Measurements from ENCODE around the gene C2CD5.
A peak's percentile ranks its signal among the peaks of the same experiment; 100 is the strongest.
"Not testable (repeated sequence)": the region's sequence is repeated elsewhere in the genome, so short reads cannot be mapped to it uniquely, and the experiment has no call there.

Gene C2CD5

GRCh38 chr12:22477166-22477893 is 67.0 kb downstream of the C2CD5 start:
- DNase-seq: no peak

- DNase-seq: no peak
Observed at GRCh38 chr12:22476133-22476532, 68.2 kb downstream of the C2CD5 start.

DNA sequence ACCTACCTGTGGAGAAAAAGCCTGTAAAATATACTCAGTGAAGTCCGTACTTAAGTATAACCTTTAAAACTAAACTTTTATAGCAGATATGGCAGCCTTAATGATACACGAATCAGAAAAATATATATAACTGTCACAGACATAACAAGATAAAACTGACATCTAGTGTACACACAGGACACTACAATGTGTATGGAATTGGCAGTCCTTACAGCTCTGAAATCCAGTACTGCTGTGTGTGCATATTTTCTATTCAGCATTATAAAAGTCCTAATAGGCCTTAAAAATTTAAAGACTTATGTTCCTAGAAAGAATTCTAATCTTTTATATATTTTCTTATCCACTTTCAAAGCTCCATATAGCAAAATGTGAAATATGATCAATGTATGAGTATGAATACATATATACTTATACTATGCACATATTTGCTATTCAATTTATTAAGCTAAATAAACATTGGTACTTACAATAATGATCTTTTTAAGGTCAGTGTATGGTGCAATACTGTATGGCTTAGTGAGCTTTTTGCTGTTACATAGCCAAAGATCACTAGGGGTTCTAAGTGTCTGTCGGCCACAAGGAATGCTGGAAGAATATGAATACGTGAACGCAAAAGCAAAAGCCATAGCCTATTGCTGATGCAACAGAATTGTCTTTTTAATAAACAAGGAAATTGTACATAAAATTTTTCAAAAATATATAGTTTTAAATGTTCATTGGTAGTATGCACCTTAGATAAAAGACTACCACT is 69.2 kb downstream of the C2CD5 start:
- DNase-seq: no peak

- no peak for DNase-seq
Observed at GRCh38 chr12:22473212-22473611, 71.1 kb downstream of the C2CD5 start.

DNA sequence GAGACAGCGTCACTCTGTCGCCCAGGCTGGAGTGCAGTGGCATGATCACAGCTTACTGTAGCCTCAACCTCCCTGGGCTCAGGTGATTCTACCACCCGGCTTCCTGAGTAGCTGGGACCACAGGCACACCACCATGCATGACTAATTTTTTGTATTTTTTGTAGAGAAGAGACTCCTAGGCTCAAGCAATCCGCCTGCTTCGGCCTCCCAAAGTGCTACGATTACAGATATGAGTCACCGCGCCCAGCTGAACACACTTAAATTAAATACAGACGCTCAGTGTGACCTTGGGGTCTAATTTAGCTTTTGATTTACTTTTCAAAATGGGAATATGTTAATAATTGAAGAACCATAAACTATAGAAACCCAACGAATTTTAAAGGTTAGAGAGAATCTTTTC is 77.2 kb downstream of the C2CD5 start:
- no peak for DNase-seq

DNA sequence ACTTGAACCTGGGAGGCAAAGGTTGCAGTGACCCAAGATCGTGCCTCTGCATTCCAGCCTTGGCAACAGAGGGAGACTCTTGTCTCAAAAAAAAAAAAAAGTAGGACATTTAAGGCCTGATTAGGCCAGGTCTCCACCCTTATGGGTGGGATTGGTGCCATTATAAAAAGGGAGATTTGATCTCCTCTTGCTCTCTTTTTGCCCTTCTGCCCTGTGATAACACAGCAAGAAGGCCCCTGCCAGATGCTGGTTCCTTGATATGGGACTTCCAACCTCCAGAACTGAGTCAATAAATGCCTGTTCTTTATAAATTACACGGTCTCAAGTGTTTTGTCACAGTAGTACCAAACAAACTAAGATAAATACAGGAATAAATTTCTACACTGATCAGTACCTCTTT is 81.0 kb downstream of the C2CD5 start:
- DNase-seq: no peak

- no peak for DNase-seq
Observed at GRCh38 chr12:22461786-22462185, 82.6 kb downstream of the C2CD5 start.

- DNase-seq: peak; percentile 11
Observed at GRCh38 chr12:22459838-22460490, 84.4 kb downstream of the C2CD5 start.

- no peak for DNase-seq
Observed at GRCh38 chr12:22458298-22458937, 85.9 kb downstream of the C2CD5 start.

- DNase-seq: no peak
Observed at GRCh38 chr12:22457085-22457484, 87.3 kb downstream of the C2CD5 start.

DNA sequence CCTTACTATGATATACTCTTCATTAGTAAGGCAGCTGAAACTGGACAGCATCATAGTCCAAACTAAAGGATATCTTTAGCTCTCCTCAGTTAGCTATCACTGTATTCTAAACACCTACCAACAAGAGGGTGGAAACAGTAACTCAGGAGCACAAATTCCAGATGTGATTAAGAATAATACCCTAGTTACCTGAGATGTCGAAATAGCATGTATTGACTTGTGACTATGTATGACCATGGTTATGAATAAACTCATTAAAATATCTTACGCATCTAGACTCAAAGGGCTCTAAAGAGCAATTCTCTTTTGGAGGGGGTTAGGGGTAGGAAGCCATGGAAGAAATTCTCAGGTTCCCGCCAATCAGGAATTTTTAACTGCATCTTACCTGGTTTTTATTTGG is 90.8 kb downstream of the C2CD5 start:
- DNase-seq: no peak

DNA sequence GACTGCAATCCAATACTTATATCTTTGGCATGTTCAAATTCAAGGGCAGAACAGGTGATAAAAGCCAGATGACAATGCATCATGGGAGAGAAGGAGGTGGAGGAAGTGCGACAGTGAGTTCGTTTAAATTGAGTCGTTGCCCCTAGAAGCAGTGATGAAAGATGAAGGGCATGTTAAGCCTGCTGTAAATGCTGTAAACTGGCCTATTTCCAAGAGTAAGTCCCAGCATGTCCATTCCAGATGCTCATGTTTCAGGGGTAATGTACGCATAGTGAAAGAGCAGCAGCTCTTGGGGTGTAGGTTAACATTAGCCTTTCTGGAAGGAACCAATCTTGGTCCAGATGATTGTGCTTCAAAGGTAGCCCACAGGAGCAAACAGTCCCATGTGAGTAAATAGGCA is 97.1 kb downstream of the C2CD5 start:
- no peak for DNase-seq

GRCh38 chr12:22444317-22444665 is 100.1 kb downstream of the C2CD5 start:
- not testable (repeated sequence) for DNase-seq

DNA sequence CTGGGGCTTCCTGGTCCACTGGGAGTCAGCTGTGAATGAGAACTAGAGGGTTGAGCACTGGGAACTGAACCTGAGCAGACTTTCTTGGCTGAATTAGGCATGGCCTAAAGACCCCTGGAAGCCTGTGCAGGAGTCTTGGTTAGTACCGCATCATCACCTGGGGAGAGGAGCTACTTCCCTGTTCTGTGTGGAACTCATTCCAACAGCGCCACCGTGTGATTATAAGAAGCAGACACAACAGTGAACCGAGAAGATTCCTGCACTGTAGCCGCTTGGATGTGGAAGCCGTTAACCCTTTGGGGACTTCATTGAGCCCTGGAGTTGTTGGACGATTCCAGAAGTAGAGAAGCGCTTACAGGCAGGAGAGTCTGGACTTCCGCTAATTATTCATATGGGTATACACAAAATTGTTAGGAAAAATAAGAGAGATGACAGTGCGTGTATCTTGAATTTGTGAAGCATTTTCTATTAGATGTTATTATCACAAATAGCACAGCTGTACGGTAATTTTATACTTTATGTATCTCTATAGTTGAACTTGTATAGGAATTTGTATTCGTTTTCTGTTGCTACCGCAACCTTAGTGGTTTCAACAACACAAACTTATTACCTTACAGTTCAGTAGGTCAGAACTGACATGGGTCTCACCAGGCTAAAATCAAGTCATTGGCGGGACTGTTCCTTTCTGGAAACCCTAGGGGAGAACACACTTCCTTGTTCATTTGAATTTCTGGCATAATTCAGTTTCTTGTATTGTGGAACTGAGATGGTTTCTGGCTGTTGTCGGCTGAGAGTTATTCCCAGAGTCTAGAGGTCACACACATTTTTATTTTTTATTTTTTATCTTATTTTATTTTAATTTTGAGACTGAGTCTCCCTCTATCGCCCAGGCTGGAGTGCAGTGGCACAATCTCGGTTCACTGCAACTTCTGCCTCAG is 100.7 kb downstream of the C2CD5 start:
- DNase-seq: peak; percentile 58

DNA sequence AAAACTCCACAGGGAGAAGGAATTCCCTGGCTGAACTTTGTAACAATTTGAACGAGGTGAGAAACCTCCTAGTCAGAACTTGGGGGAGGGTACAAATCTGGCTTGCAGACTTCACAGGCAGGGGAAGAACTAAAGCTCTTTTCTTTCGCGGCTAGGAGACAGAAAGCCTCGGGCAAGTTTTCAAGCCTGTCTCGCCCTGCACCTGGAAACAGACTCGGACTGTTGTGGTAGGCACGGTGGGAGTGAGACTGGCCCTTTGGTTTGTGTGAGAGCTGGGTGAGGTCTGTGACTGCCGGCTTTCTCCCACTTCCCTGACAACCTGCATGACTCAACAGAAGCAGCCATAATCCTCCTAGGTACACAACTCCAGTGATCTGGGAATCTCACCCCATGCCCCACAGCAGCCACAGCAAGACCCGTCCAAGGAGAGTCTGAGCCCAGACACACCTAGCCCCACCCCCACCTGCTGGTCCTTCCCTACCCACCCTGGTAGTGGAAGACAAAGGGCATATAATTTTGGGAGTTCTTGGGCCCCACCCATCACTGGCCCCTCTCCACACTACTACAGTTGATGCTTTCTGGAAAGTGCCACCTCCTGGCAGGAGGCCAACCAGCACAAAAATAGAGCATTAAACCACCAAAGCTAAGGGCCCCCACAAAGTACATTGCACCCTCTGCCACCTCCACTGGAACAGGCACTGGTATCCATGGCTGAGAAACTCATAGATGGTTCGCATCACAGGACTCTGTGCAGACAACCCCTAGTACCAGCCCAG is 107.1 kb downstream of the C2CD5 start:
- DNase-seq: no peak

DNA sequence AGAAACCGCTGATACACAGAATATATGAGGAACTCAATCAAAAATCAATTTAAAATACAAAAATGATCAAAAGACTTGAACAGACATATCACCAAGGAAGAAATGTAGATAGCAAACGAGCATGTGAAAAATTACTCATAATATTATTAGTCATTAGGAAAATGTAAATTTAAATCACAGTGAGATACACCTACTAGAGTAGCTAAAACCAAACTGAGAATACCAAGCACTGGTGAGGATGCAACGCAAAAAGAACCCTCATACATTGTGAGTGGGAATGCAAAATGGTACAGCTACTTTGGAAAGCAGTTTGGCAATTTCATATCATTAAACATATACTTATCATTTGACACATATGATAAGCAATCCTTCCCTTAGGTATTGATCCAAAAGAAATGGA is 108.8 kb downstream of the C2CD5 start:
- no peak for DNase-seq

DNA sequence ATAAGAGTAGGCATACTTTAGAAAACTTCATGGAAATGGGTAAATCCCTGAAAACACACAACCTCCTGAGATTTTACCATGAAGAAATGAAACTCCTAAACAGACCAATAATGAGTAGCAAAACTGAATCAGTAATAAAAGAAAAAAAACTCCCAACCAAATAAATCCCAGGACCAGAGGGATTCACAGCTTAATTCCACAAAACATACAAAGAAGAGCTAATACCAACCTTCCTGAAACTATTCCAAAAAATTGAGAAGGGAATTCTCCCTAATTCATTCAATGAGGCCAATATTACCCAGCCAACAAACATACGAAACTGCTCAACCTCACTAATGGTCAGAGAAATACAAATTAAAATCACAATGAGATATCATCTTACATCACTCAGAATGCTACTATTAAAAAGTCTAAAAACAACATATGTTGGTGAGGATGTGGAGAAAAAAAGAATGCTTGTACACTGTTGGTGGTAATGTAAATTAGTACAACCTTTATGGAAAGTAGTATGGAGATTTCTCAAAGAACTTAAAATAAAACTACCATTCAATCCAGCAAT is 112.6 kb downstream of the C2CD5 start:
- no peak for DNase-seq

DNA sequence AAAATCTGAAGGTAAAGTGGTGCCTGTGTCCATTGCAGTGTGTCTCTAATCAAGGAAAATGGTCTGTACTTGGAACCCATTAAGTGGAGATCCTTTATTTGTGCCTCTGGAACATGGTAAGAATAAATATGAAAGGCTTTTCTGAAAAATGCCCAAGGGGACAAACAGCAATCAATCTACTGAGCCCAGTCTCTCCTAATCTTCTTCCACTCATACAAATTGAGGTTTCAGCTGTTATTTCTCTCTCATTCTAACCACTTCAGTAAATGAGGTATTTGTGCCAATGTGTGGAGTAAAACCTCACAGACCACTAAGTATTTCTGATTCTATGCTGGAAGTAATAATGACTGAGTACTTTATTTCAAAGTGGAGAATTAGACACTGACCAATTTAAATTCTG is 127.5 kb downstream of the C2CD5 start:
- no peak for DNase-seq

DNA sequence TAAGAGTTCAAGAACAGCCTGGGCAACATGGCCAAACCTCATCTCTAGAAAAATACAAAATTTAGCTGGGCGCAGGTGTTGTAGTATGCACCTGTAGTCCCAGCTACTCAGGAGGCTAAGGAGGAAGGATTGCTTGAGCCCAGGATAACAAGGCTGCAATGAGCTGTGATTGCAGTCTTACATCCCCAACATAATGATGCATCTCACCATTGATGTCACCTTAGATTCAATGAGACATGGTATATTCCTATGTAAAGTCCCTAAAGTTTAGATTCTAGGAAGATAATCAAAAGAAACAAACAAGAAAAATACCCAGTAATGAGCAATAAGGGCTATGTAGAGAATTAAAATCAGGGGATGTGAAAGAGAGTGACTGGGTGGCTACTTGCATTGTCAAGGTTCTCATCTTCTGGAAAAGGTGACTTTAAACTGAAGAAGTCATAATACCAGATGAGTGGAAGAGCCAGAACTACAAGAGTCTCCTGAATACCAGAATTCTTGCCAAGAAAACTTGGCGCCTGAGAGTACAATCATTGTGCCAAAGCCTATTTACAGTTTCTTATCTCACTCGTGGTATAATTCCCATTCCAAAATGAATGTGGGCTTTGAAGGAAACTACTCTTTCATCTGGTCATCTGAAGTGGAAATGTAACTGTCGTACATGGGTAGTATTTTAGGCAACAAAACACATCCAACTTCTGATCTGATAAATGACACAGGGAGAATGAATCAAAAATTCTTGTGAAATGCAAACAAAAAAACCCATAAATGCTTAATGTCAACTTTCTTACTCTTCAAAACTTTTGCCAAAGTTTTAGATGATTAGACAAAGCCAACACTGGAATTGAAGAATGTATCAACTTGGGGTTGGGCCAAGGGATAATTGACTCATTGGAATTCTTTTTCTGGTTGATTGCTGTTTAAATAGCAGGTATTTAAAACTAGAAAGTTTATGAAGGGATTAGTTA is 128.7 kb downstream of the C2CD5 start:
- DNase-seq: peak; percentile 47

GRCh38 chr12:22414742-22415141 is 129.6 kb downstream of the C2CD5 start:
- no peak for DNase-seq

All from NCI-H446 treated with DMSO at 0.1 percent for 48 hours (cell line).